ENCODE measurements around the gene RNF223. TPM values are rescaled to one million over a fixed set of nuclear protein-coding genes. Genes with fewer than 3 reads are reported as not detected.

RNF223 gene
- total and polyA plus RNA-seq, 2 of the 13 experiments (the other 11 are each of a cell fraction or from before 2014, with no cell fraction given) = 0.03 TPM; not detected in 1

- TF ChIP-seq MYPOP (CRISPR knock-in tag; IDR thresholded peaks at IDR 0.05) (no peak), THAP11 (CRISPR knock-in tag; IDR thresholded peaks at IDR 0.05) (peak; percentile 50; the same call in 1 of the 2 replicates), ATAD3A (CRISPR knock-in tag; IDR thresholded peaks at IDR 0.05) (no peak)
These were observed 6.1 kb upstream of the RNF223 start (continued) for GRCh38 chr1:1080122-1080757.

- Histone ChIP-seq H3K36me3 (replicated peaks in 1 of 2; ENCODE audit: control insufficient read depth in 1 of 2, insufficient read depth in 2 of 2, low read length in 2 of 2) (no peaks in the 10 kb centered on the region), H3K9me3 (ENCODE audit: low read length) (no peaks in the 10 kb centered on the region), H3K9ac (ENCODE audit: insufficient read depth, low read depth, low read length) (peak overlapping the region; percentile 54), H3K79me2 (ENCODE audit: insufficient read depth, low read length) (no peaks in the 10 kb centered on the region), H3K4me3 (replicated peaks in 1 of 3; ENCODE audit: insufficient read depth in 1 of 3, low read depth in 2 of 3, low read length in 3 of 3) (peak overlapping the region; percentile 28 to 64 (median 37); a peak in 5 of 6 replicates), H3K27me3 (ENCODE audit: control insufficient read depth in 1 of 2, insufficient read depth in 2 of 2, low read length in 2 of 2) (peaks cover 7 to 12% of the 10 kb centered on the region in 2 experiments; a peak in 4 of 5 replicates), H4K20me1 (ENCODE audit: insufficient read depth, low read length) (no peaks in the 10 kb centered on the region), H3K27ac (ENCODE audit: extremely low read length, insufficient read depth, low read length) (peak overlapping the region; percentile 8), H3K4me1 (ENCODE audit: insufficient read depth, low read length) (peaks cover 14% of the 10 kb centered on the region), H3K4me2 (ENCODE audit: low read depth, low read length) (peak overlapping the region; percentile 86), H2AFZ (ENCODE audit: low read length) (no peak overlapping the region)
- in situ Hi-C loops (cut with HindIII; ENCODE audit: extremely low pct_ligation_motif_present, low pct_unique_long_range_greater_than_20kb) = no loop called here
- DNase-seq (ENCODE audit: low spot score) (peak; percentile 79), ATAC-seq (peak; percentile 82), FAIRE-seq (no peak)
- BruUV-seq (replicated peaks) = no TSS peak
- POLR2A ChIA-PET = interaction anchor here (1.0 to 1.8 kb wide), 6 partner anchors 9 to 45 kb away, joined by 3 to 11 read pairs (median 5); no protein-coding TSS in a partner anchor
- 0% methylated on average over 7 of the region's 38 CpGs for WGBS (ENCODE audit: low lambda C conversion rate)
- intact Hi-C loops (cut with micrococcal nuclease; ENCODE audit: unreplicated experiment) = no loop called here
- CTCF ChIA-PET (ENCODE audit: low intra/inter-chr PET ratio, low total read pairs) = no interaction called here
- TF ChIP-seq FOXK1 (CRISPR knock-in tag; IDR thresholded peaks at IDR 0.05; ENCODE audit: borderline replicate concordance, low read depth) (no peak), ZNF34 (CRISPR knock-in tag; IDR thresholded peaks at IDR 0.05; ENCODE audit: borderline replicate concordance) (no peak), ZNF354B (CRISPR knock-in tag; IDR thresholded peaks at IDR 0.05) (peak; percentile 19; the same call in 1 of the 2 replicates), GATAD1 (CRISPR knock-in tag; IDR thresholded peaks at IDR 0.05) (no peak; the same call in 1 of the 2 replicates), ZFP90 (CRISPR knock-in tag; IDR thresholded peaks at IDR 0.05; ENCODE audit: borderline replicate concordance) (no peak), TP53 (CRISPR knock-in tag; conservative IDR thresholded peaks at IDR 0.05) (no peak), ZZZ3 (CRISPR knock-in tag; IDR thresholded peaks at IDR 0.05; ENCODE audit: borderline replicate concordance) (peak; percentile 43; the same call in 1 of the 2 replicates), ZIK1 (CRISPR knock-in tag; IDR thresholded peaks at IDR 0.05; ENCODE audit: borderline replicate concordance, low read depth) (no peak), ZNF367 (CRISPR knock-in tag; IDR thresholded peaks at IDR 0.05; ENCODE audit: borderline replicate concordance) (no peak; the same call in 1 of the 2 replicates), ELK4 (CRISPR knock-in tag; IDR thresholded peaks at IDR 0.05; ENCODE audit: borderline replicate concordance) (no peak), RFX5 (IDR thresholded peaks at IDR 0.05; ENCODE audit: low read depth, low read length) (no peak)
These were observed 5.5 kb upstream of the RNF223 start for GRCh38 chr1:1079408-1080121.

Data from HepG2 (cell line).